GM18909 (cell line): ENCODE data around the gene SLC8A2.
"Not testable (repeated sequence)": the region's sequence is repeated elsewhere in the genome, so short reads cannot be mapped to it uniquely, and the experiment has no call there.

Experiments
- ATAC-seq: cut with Tn5 transposase; IDR thresholded peaks from one replicate; pipeline ENCODE4 v1.9.1; 2021; ENCODE audit warnings: mild to moderate bottlenecking; ENCODE audit not compliant: unreplicated experiment, poor library complexity

SLC8A2 gene

GRCh38 chr19:47390533-47391488, 80.9 kb downstream of the SLC8A2 start:
- ATAC-seq, result no peak

DNA sequence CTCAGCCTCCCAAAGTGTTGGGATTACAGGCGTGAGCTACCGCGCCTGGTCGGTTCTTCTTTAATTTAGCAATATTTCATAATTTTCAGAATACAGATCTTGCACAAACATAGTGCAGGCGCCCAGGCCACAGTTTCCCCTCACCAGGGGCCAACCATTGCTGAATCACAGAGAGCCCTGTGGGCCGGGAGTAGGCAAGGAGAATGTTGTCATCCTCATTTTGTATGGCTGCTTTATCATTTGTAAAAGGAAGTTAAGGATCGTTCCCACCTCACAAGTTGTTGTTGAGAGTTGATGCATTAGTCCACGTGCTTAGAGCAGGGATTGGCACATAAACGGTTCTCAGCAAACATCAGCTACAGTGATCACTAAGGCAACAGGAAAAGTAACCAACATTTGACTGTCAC, 82.5 kb downstream of the SLC8A2 start:
- no peak for ATAC-seq

DNA sequence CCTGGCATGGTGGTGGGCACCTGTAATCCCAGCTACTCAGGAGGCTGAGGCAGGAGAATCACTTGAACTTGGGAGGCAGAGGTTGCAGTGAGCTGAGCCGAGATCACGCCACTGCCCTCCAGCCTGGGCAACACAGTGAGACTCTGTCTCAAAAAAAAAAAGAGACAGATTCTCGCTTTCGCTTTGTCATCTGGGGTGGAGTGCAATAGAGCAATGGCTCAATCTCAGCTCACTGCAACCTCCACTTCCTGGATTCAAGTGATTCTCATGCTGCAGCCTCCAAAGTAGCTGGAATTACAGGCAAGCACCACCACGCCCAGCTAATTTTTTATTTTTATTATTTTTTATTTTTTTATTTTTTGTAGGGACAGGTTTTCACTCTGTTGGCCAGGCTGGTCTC, 83.0 kb downstream of the SLC8A2 start:
- ATAC-seq, result not testable (repeated sequence)

GRCh38 chr19:47387623-47388022, 84.1 kb downstream of the SLC8A2 start:
- ATAC-seq, result not testable (repeated sequence)

- ATAC-seq, result not testable (repeated sequence)
Observed at GRCh38 chr19:47386582-47386981, 85.1 kb downstream of the SLC8A2 start.

DNA sequence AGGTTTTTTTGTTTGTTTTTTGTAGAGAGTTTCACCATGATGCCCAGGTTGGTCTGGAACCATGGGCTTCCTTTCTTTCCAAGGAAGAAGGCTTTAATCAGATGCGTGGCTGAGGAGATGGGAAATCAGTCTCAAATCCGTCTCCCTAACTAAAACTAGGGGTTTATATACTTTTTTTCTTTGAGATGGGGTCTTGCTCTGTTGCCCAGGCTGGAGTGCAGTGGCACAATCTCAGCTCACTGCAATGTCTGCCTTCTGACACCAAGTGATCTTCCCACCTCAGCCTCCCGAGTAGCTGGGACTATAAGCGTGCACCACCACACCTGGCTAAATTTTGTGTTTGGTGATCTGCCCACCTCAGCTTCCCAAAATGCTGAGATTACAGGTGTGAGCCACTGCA, 87.2 kb downstream of the SLC8A2 start:
- not testable (repeated sequence) for ATAC-seq

GRCh38 chr19:47383890-47384289, 87.8 kb downstream of the SLC8A2 start:
- not testable (repeated sequence) for ATAC-seq

DNA sequence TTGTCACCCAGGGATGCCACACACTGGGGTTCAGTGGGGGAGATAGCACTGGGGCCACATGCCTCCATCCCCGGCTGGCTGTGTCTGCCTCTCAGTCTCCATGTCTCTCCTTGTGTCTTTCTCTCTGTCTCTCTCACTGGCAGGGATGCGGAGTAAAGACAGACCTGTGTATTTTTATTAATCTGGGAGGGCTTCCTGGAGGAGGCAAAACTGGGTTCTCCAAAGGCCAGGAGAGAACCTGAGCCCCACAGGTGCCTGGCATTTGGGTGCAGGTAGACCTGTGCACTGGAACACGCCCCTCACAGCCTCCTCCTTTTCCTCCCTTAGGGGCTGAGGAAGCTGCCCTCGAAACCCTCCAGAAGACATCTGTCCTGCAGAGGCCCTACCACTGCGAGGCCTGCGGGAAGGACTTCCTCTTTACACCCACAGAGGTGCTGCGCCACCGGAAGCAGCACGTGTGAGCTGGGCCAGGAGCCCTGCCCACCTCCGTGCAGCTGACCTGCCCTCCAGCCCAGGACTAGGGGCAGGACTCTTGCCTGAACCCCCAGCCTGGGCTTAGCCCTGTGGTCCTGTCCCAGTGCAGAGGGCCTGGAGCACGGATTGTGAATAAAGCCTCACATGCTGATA, 89.9 kb downstream of the SLC8A2 start:
- no peak for ATAC-seq

DNA sequence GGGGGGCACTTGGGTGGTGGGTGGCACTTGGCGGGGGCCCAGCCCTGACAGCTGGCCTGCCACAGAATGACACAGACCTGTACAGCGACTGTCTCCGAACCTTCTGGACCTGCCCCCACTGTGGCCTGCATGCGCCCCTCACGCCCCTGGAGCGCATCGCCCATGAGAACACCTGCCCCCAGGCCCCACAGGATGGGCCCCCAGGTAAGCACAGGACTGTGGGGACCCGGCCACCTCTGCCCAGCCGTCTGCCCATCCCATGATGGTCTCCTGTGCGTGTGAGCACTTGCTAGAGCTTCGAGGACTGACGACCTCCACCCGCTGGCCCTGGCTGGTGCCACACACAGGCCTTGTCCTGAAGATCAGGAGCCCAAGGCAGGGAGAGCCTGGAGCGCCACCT, 90.6 kb downstream of the SLC8A2 start:
- ATAC-seq, result no peak

DNA sequence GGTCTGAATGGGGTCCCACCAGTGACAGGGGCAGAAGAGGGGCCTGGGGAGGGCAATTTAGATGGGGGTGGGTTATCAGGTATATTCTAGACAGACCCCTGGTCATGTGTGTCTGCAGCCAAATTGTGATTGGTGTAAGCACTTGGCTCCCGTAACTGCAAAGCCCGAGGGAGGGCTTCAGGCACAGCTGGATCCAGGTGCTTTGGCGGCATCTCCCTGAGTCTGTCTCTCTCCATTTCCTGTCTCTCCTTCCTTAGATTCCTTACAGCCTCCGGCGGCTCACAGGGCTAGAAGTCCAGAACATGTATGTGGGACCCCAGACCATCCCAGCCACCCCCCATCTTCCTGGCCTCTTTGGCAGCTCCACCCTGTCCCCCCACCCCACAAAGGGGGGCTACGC, 91.1 kb downstream of the SLC8A2 start:
- ATAC-seq, result no peak

- ATAC-seq, result no peak
Observed at GRCh38 chr19:47379381-47379938, 92.2 kb downstream of the SLC8A2 start.

DNA sequence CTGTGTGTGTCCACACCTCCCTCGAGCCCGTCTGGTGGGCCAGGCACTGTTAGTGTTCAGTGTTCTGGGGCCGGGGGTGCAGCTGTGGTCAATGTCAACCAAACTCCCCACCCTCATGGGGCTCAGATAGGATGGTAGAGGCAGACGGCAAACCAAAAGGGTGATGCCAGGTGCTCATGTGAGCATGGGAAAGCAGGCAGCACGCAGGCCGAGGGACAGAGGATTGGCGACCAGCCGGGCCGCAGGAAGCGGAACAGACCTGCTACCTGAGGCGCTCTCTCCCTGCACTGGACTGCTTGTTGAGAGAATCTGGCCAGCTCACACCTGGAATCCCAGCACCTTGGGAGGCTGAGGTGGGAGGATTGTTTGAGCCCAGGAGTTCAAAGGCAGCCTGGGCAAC, 93.4 kb downstream of the SLC8A2 start:
- no peak for ATAC-seq
